ENCODE data around the gene CCNB1.
"Not testable (repeated sequence)": the region's sequence is repeated elsewhere in the genome, so short reads cannot be mapped to it uniquely, and the experiment has no call there.

DNA sequence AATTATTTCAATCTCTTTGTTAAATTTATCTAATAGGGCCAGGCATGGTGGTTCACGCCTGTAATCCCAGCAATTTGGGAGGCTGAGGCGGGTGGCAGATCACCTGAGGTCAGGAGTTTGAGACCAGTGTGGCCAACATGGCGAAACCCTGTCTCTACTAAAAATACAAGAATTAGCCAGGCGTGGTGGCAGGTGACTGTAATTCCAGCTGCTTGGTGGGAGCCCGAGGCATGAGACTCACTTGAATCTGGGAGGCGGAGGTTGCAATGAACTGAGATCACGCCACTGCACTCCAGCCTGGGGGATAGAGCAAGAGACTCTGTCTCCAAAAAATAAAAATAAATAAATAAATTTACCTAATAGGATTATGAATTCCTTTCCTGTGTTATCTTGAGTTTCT, 18.4 kb upstream of the CCNB1 start:
- TF ChIP-seq, protein P1, sequence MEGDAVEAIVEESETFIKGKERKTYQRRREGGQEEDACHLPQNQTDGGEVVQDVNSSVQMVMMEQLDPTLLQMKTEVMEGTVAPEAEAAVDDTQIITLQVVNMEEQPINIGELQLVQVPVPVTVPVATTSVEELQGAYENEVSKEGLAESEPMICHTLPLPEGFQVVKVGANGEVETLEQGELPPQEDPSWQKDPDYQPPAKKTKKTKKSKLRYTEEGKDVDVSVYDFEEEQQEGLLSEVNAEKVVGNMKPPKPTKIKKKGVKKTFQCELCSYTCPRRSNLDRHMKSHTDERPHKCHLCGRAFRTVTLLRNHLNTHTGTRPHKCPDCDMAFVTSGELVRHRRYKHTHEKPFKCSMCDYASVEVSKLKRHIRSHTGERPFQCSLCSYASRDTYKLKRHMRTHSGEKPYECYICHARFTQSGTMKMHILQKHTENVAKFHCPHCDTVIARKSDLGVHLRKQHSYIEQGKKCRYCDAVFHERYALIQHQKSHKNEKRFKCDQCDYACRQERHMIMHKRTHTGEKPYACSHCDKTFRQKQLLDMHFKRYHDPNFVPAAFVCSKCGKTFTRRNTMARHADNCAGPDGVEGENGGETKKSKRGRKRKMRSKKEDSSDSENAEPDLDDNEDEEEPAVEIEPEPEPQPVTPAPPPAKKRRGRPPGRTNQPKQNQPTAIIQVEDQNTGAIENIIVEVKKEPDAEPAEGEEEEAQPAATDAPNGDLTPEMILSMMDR (IDR thresholded peaks at IDR 0.05 in 2 of 3, conservative IDR thresholded peaks at IDR 0.05 in 1 of 3; ENCODE audit: borderline replicate concordance in 1 of 3, insufficient read depth in 1 of 3, low read depth in 2 of 3, low read length in 2 of 3): not testable (repeated sequence)
- not testable (repeated sequence) for TF ChIP-seq TCF7L2 (IDR thresholded peaks at IDR 0.05; ENCODE audit: borderline replicate concordance, extremely low read depth, insufficient read depth, insufficient read length); EZH2 (IDR thresholded peaks at IDR 0.05); POLR2A (IDR thresholded peaks at IDR 0.05; ENCODE audit: borderline replicate concordance, extremely low read depth, insufficient read depth, insufficient read length)

Data from HCT116 (cell line).